HG02852 (cell line): ENCODE data around the gene NTF3.

Experiments
- ATAC-seq: cut with Tn5 transposase; IDR thresholded peaks from one replicate; pipeline ENCODE4 v1.9.1; 2021; ENCODE audit warnings: mild to moderate bottlenecking, moderate library complexity; ENCODE audit not compliant: unreplicated experiment

Gene NTF3

DNA sequence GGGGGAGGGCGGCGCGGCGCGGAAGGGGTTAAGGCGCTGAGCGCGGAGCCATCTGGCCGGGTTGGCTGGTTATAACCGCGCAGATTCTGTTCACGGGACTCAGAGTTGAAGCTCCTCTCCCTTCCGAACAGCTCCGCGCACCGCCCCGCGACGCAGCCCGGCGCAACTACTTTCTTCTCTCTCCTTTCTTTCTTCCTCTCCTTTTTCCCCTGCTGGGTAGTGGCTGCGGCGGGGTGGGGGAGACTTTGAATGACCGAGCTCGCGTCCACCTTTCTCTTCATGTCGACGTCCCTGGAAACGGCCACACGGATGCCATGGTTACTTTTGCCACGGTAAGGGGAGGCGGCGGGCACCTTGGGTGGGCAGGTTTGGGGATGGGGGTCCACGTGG is at the start of gene NTF3:
NTF3 (plus strand) TSS at position 98 of the 390 bp plus-strand sequence; CDS start at position 315, 217 bp downstream.
- no peak for ATAC-seq

DNA sequence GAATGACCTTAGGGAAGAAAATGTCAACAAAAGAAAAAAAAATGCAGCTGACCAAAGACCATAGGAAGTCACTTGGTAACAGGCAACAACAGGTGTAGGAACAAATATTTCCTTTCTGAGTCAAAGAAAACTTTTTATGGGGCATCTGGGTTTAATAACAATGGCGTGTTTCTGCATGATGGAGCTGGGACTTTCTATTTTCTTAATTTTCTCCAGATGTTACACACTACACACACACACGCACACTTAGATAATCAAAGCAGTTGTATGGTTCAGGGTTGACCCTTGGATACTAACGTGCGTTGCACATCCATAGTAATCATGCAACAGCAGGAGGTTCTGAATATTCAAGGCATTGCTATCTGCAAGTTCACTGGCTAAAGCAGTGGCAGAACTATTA is 47.9 kb upstream of the NTF3 start:
- no peak for ATAC-seq

DNA sequence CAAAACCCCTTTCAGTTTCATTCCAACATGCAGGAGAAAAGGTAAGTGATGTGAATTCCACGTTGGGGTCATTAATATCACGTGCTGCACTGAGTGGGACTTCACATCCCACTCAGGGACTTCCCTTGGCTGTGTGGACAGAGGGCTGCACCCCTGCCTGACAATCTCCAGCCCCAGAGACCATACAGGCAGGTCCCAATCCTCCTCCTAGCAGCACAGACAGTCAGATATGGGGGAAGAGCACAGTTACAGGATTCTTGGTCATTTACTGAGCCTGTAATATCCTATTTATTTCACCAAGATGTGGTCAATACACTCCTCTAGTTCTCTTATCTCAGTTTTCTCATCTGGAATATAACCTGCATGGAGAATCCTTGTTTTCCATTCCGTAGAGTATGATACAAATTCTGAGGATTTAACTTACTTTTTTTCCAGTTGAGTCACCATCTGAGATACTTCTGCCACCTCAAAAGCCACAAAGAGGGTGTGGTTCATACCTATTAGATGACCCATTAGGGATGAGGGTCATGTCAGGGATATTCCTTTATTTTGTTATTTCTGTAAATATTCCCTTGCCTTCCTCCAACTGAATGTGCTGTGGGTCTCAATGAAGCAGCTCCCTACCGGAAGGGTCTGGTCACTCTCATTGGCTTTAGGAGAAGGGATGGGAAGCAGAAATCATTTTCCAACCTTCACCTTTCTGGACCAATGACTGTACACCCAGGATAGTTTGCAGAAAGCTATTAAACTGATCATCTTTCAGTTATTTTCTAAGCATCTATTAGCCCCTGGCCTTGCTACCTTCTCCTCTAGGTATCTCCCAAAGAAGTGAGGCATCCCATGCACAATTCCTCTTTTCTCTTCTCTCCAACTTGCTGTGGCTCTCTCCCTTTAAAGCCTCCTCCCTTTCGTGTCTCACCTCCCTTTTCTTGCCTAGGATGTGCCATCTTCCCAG is 43.0 kb upstream of the NTF3 start:
- ATAC-seq: no peak

DNA sequence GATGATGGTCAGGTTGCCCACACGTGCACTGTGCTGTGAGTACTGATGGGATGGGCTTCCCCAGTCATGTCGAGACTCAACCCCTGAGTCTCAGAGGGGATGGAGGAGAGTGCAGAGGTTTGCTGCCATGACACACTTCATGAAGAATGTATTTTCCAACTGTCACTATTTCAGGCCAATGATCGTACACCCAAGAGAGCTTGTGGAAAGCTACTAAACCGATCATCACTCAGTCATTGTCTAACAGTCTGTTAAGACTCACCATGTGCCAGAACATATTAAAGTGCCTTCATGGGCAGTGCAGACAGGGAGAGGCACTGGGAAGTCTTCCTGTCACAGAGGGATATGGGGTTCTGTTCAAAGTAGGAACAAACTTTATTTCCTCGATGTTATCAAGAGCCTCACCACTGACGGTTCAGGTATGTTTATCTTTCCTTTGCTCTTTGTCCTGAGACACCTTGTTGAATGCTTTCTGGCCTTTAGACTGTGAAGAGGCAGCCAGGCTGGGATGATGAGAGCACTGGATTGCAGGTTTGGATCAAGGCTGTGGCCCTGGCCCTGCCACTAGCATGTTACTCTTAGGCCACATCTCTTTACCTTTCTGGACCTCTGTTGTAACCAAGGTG is 41.6 kb upstream of the NTF3 start:
- no peak for ATAC-seq

DNA sequence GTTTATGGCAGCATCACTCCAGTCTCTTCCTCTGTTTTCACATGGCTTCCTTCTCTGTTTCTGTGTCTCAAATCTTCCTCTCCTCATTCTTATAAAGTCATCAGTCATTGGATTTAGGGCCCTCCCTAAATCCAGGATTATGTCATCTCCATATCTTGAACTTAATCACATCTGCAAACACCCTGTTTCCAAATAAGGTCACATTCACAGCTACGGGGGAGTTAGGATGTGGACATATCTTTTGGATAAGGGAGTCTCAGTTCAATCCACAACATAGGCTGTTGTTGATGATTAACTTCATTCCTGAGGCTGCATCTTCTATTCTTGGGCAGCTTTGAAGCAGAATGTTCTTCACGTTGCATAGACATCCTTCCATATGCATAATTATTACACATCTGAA is 40.3 kb upstream of the NTF3 start:
- no peak for ATAC-seq

DNA sequence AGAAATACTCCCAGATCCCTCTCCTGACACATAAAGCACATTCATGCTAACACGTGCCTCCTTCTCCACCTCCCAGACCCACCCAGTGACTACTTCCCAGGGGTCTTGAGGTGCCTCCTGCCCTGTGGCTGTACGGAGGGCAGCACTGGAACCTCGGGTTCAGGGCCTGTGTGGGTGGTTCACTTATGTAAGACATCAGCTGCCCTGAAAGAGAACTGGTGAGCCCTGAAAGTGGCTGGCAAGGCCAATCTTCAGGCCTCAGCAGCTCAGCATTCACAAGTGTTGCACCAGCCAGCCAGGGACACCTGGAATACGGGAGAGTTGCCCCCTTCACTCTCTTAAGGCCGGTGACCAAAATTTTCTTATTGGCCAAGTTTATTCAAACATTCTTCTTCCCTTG is 38.9 kb upstream of the NTF3 start:
- no peak for ATAC-seq

DNA sequence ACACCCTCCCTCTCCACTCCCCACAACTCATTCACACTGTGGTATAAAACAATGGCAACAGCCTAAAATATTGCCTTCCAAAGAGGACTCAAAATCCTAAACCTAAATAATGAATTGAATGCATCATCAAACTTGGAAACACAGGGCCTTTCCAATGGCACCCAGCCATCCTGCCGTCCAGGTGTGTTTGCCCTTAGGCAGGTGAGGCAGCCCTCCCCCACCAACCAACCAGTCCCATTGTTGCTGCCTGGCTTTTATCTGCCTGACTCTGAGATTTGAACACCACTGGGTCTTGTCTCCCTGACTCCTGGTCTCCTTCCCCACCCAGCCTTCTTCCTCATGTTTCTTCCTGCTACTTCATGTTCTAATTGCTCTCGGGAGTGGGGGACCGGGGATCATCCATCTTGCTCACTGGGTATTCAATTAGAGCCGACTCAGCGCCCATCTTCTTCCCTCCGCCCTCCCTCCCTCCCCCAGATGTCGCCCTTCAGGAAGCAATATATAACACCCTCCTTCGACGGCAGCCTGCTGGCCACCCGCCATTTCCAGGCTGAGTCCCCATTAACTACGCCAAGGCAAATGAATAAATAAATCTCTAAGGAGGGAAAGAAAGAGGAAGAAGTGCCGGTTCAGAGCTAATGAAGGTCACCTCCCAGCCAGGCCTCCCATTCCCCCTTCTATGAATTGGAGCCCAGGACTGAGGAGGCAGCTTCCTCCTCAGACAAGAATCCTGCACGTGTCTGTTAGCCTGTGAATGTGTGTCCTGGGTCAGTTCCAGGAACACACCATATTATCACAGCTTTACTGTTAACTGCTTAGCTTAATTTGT is 36.3 kb upstream of the NTF3 start:
- no peak for ATAC-seq

DNA sequence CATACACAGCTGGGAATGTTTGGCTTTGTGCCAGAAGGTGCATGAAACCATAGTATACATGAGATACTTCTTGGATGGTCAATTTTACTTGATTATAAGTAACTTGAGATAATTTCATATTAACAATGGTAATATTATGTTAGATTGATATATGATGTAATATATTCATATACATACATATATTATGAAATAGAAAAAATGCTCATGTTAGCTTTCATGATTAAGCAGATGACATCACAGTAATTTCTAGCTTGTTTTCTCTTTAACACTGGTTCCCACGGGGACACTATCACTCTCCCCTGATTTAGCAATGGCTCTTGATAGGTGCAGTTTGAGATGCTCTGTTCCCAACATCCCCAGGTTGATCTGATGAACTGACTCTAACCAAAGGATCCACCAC is 35.4 kb upstream of the NTF3 start:
- no peak for ATAC-seq

DNA sequence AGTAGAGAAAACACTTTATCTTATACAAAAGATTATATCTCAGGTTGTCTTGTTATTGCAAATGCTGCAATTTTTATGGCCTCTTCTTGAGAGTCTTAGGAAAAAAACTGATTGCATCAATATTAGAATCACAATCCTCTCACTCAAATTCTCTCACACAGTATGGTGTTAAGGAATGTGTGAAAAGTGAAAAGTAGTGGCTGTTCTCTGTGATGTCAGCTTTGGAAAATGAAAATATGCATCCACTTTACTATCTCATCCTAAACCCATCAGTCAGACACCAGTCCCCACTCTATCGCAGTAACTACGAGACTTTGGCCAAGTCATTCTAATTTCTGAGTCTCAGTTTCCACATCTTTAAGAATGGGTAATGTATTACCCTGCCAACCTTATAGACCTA is 32.6 kb upstream of the NTF3 start:
- ATAC-seq: no peak

DNA sequence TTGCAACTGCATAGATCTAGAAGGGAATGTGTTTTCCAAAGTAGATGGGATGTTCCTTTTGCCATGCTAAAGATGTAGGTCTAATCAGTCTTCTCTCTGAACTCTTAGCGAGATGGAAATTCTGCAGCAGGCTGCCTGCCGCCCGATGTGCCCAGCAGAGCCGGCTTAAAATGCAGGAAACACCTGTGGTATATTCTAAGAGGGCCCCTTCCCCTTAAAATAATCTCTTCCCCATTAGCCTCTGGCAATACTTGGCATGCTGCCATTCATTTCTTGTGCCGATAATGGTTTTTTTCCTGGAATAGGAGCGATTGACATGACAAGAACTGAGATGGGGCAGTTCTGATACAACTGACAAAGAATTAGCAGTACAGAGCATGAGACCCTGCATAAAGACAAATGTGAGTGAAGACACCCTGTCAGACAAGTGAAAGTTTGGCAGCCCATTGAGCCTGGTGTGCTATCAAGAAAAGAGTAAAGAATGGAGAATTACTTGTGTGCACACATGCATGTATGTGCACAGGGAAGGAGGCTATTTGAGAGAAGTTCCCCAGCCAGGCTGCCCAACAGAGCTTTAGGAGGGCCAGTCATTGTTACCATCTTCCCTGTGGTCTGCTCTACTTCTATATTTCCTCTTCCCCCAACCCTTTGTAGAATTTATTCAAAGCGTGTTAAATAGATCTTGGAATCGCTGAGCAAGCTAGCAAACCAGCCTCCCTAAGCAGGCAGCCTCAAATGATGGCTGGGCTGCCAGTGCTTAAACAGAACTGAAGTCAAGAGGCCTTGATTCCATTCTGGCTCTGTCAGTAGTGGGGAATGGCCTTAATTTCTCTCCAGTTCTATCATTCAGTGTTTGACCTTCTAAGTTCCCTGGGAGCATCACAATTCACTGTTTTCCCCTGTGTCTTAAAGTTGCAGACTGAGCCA is 29.6 kb upstream of the NTF3 start:
- no peak for ATAC-seq

DNA sequence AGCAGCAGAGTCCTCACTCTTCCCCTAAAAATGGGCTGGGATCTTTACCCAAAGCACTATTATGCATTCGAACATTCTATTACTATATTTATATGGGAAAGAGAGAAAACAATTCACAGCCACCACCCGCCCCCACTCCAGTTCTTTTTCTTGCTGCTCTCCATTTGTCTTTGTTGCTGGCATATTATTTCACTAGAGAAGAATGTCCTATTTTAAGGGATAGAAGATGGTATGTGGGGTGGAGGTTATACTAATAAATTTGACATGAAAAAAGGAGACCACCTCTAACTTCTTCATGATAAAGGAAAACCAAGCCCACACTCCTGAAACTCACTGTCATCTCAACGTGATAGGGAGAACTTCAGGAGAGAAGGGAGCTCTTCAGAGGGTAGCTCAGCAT is 28.5 kb upstream of the NTF3 start:
- no peak for ATAC-seq

DNA sequence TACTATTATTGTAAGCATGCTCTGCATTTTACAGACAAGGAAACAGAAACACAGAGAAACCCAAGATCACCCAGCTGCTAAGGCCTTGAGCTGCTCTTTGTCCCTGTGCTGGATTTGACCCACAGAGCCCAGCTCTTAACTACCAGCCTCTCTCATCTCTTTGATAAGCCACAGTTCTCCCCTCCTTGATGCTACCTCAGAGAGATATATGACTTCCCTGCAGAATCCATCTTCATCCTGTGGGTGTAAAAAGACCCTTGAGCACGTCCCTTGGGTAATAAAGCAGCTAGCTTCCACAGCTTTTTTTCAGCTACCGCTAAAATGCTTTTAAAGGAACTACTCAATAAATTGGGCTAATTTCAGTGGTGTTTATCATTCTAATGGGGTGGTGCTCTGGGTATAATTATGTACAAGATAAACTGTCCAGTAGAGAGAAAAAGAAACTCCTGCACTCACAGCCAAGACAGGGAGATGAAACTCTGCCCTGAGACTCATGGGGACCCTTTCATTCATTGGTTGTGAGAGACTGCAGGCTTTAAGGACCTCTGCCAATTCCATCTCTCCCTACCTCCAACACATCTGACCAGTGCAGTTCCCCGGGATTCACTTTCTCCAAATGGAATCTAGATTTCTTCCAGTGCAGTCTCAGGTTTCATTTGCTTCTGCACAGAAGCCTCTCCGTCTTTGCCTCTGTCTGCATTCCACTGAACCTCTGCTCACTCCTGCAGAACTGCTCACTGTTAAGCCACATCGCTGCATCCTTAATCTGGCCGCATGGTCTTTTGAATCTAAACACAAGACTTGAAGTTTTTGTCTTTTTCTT is 24.7 kb upstream of the NTF3 start:
- no peak for ATAC-seq

DNA sequence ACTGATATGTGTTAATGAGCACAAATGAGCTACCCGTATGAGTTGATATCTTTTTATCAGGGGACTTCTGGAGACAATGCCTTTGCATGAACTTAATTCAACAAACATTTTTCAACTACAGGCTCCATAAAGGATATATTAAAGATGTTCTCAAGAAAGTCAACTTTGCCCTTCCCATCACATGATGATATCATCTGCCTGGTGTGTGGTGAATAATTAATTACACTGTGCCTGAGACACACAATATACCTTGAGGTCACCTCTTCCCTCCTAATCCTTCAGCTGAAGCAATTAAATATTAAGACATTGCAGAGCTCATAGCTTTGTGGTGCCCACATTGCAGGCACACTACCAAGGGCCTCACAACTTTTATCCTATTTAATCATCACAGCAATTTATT is 22.3 kb upstream of the NTF3 start:
- ATAC-seq: no peak

DNA sequence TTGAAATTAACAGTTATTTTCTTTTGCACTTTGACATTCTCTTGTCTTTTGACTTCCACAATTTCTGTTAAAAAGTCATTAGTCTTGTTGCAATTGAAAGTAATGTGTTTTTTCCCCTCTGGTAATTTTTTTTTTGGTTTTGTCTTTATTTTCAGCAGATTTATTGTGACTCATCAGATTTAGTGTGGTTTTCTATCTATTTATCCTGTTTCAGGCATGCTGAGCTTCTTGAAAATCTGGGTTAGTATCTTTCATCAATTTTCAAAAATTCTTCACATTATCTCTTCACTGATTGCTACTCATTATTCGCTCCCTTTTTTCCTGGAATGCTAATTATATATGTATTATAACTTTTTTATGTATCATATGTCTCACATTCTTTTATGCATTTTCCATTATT is 15.3 kb upstream of the NTF3 start:
- ATAC-seq: no peak

DNA sequence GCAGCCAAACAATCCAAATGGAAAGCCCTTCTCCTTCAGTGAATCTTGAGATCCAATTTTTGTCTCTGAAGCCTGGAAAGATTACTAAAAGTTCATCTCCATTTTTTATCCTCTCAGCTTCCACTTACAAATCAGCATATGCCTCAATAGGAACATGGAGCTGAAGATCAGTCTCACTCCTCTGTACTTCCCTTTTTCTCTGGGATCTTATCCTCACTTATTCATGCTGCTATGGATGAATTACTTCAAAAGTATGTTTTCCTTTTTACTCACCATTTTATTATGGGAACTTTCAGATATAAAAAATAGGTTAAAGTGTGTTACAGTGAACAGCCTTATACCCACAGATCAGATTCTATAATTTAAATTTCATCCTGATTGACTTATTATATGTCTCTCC is 14.4 kb upstream of the NTF3 start:
- no peak for ATAC-seq

DNA sequence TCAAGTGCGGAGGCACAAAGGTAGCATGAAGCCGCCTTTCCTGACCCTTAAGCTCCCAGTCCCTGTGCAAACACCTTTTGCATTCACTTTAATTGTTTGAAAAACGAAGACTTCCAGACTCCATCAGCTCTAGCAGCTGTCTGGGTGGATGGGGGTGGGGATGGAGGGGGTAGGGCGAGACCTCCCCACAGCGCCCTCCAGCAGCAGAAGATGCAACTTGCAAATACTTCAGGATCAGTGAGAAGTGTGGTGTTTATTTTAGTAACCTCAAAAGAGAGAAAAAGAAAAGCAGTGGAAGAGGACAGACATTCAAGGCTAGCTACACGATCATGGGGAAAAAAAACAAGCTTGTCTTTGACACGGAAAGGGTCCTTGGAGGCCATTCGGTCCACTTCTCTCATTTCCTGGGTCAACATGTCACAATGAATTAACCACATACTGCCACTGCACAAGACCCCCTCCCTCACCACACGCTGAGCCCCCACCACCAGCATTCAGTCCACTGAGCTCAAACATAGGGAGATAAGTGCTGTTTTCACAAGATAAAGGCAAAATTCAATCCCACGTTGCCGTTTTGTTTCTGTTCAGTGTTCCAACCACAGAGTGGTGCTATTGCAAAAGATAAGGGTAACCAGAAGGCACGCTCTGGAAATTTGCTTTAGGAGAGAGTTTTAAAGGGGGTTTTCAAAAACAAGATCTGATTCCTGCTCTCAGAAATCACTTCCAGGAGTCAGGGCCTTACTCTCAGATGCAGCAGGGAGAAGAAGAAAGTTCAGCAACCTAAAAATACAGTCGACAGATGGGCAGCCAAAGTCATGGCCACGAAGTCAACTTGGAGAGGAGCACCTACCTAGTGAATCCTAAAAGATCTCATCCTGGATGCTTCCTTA is 3.3 kb upstream of the NTF3 start:
- ATAC-seq: no peak

DNA sequence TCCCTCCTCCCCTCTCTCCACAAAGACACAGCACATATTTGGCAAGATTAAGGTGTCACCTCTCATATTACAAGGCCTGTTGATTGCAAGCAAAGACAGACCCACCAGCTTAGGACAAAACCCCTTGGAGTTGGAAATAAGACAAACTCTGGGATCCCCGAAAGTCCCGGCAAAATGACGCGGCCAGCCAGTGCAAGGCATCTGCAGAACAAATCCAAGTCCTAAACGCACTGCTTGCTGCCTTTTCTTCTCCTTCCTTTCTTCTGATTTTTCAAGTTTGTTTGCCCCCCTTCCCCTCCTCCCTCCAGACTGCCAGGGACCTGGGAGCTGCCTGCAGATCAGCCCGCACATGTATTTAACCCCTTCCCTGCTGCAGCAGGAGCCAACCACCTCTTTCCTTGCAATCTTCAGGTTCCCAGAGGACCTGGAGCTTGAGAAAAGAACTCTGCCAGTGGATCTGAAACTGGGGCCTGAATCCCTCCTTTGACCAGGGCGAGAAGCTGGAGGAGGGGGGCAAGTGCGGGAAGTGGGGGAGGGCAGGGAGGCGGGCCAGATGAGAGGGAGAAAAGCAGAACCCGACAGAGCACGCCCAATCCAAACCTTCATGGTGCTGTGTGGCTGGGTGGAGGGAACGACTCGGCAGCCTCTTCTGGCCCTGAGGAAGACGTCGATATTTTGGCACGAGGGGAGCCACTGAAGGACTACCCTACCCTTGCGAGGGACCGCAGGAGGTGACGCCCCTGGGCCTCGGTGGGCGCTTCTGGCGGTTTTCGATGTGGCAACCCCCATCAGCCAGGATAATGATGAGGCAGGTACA is 2.0 kb upstream of the NTF3 start:
- ATAC-seq: no peak
